MM.1S (cell line): ENCODE results near the gene SFXN5.

Source experiments
- DNase-seq: peaks from one replicate; pipeline ENCODE4 v3.0.0-alpha.2; 2015
- H2AFZ ChIP-seq: fragments of 300-600 bp; sonication (generic); 2 replicates; pipeline ENCODE4 v1.6.0; 2016; ENCODE audit warnings: antibody characterized with exemption, low read length
- H3F3A ChIP-seq: fragments of 300-600 bp; sonication (generic); 2 replicates; pipeline ENCODE4 v1.6.1; 2016; ENCODE audit warnings: mild to moderate bottlenecking, antibody characterized with exemption, low read length, moderate library complexity, mixed read lengths; ENCODE audit not compliant: insufficient read depth
- H3K27ac ChIP-seq: fragments of 300-600 bp; sonication (generic); 2 replicates; pipeline ENCODE4 v1.5.1; 2016; ENCODE audit warnings: mild to moderate bottlenecking, low read length
- H3K27me3 ChIP-seq: fragments of 300-600 bp; sonication (generic); replicated peaks from 2 replicates; pipeline ENCODE4 v1.6.0; 2016; ENCODE audit warnings: low read length; ENCODE audit not compliant: insufficient read depth
- H3K36me3 ChIP-seq: fragments of 300-600 bp; sonication (generic); replicated peaks from 2 replicates; pipeline ENCODE4 v1.6.1; 2016; ENCODE audit warnings: mild to moderate bottlenecking, low read length, mixed read lengths; ENCODE audit not compliant: insufficient read depth
- H3K4me1 ChIP-seq: fragments of 300-600 bp; sonication (generic); 2 replicates; pipeline ENCODE4 v1.6.1; 2016; ENCODE audit warnings: low read length, mixed read lengths
- H3K4me2 ChIP-seq: fragments of 300-600 bp; sonication (generic); 2 replicates; pipeline ENCODE4 v1.6.0; 2016; ENCODE audit warnings: low read depth, low read length
- H3K4me3 ChIP-seq: fragments of 300-600 bp; sonication (generic); 2 replicates; pipeline ENCODE4 v1.5.1; 2016; ENCODE audit warnings: low read length, mixed read lengths
- H3K79me2 ChIP-seq: fragments of 300-600 bp; sonication (generic); 2 replicates; pipeline ENCODE4 v1.6.1; 2016; ENCODE audit warnings: mixed run types, low read length, mixed read lengths
- H3K9ac ChIP-seq: fragments of 300-600 bp; sonication (generic); 2 replicates; pipeline ENCODE4 v1.6.1; 2016; ENCODE audit warnings: low read length, mixed read lengths
- H3K9me2 ChIP-seq: fragments of 300-600 bp; sonication (generic); replicated peaks from 2 replicates; pipeline ENCODE4 v1.6.1; 2016; ENCODE audit warnings: mild to moderate bottlenecking, low read length, mixed read lengths; ENCODE audit not compliant: insufficient read depth
- H3K9me3 ChIP-seq: fragments of 300-600 bp; sonication (generic); replicated peaks from 2 replicates; pipeline ENCODE4 v1.6.1; 2016; ENCODE audit warnings: mild to moderate bottlenecking, low read length, mixed read lengths; ENCODE audit not compliant: insufficient read depth
- H4K20me1 ChIP-seq: fragments of 300-600 bp; sonication (generic); 2 replicates; pipeline ENCODE4 v1.6.1; 2016; ENCODE audit warnings: mild to moderate bottlenecking, low read length, moderate library complexity, mixed read lengths; ENCODE audit not compliant: insufficient read depth
- CTCF ChIP-seq: fragments of 300-600 bp; sonication (generic); IDR thresholded peaks from 2 replicates; pipeline ENCODE4 v1.5.1; 2016; ENCODE audit warnings: antibody characterized with exemption, low read length, mixed read lengths
- EZH2 ChIP-seq: fragments of 300-600 bp; sonication (generic); optimal IDR thresholded peaks from 2 replicates; pipeline ENCODE3; 2017; ENCODE audit warnings: low read depth, mild to moderate bottlenecking, antibody characterized with exemption, low read length, mixed read lengths
- EZH2phosphoT487 ChIP-seq: fragments of 300-600 bp; sonication (generic); IDR thresholded peaks from 2 replicates; pipeline ENCODE4 v1.6.1; 2018; ENCODE audit warnings: antibody characterized with exemption, low read length

Gene SFXN5

GRCh38 chr2:73007991-73008765 lies 63.3 kb downstream of the SFXN5 start:
- Histone ChIP-seq H3K27ac (no peak overlapping the region), H3K27me3 (no peaks in the 10 kb centered on the region), H3K9me3 (no peaks in the 10 kb centered on the region), H3K9ac (no peak overlapping the region), H4K20me1 (no peaks in the 10 kb centered on the region), H3K4me1 (no peaks in the 10 kb centered on the region), H3K4me3 (no peak overlapping the region), H3K79me2 (no peaks in the 10 kb centered on the region), H3F3A (no peaks in the 10 kb centered on the region), H3K4me2 (no peak overlapping the region), H2AFZ (no peak overlapping the region), H3K9me2 (no peaks in the 10 kb centered on the region), H3K36me3 (no peaks in the 10 kb centered on the region)
- no peak for DNase-seq
- TF ChIP-seq EZH2 (no peak), EZH2phosphoT487 (no peak), CTCF (no peak)

- Histone ChIP-seq H3K4me1 (no peaks in the 10 kb centered on the region), H3K36me3 (no peaks in the 10 kb centered on the region), H3K4me3 (no peak overlapping the region), H3K9ac (no peak overlapping the region), H3K9me3 (no peaks in the 10 kb centered on the region), H3K27ac (no peak overlapping the region), H3K27me3 (no peaks in the 10 kb centered on the region), H3F3A (no peaks in the 10 kb centered on the region), H3K79me2 (no peaks in the 10 kb centered on the region), H4K20me1 (no peaks in the 10 kb centered on the region), H2AFZ (no peak overlapping the region), H3K9me2 (no peaks in the 10 kb centered on the region), H3K4me2 (no peak overlapping the region)
- no peak for DNase-seq
- no peak for TF ChIP-seq CTCF
Observed at GRCh38 chr2:73006969-73007710, 64.4 kb downstream of the SFXN5 start.

- Histone ChIP-seq H2AFZ (no peak overlapping the region), H3K9me2 (no peaks in the 10 kb centered on the region), H3K27ac (no peak overlapping the region), H3K4me1 (no peaks in the 10 kb centered on the region), H3K4me2 (no peak overlapping the region), H3F3A (no peaks in the 10 kb centered on the region), H3K36me3 (no peaks in the 10 kb centered on the region), H4K20me1 (no peaks in the 10 kb centered on the region), H3K9ac (no peak overlapping the region), H3K4me3 (no peak overlapping the region), H3K9me3 (no peaks in the 10 kb centered on the region), H3K27me3 (no peaks in the 10 kb centered on the region), H3K79me2 (no peaks in the 10 kb centered on the region)
- no peak for TF ChIP-seq EZH2
- no peak for DNase-seq
Observed at GRCh38 chr2:73004889-73005596, 66.5 kb downstream of the SFXN5 start.
